CD14-positive monocyte (primary cell): Measurements from ENCODE around the gene GRIK4. TPM values are rescaled to one million over a fixed set of nuclear protein-coding genes. Genes with fewer than 3 reads are reported as not detected.

Source experiments
- DNase-seq, 3 donors: peaks; one replicate each; pipeline ENCODE4 v3.0.0-alpha.2; 2011 to 2022
- H2AFZ ChIP-seq: 2 replicates; pipeline ENCODE4 v1.6.0; 2012; ENCODE audit warnings: mild to moderate bottlenecking, low read depth, low read length, inconsistent platforms; ENCODE audit not compliant: insufficient read depth, poor library complexity, severe bottlenecking
- H3K27ac ChIP-seq, 2 donors: 1 replicate in 1 of 2; 2 replicates in 1 of 2; pipeline ENCODE4 v1.5.1; 2012 to 2013; ENCODE audit warnings: low read length in 2 of 2, control low read depth in 1 of 2, inconsistent platforms in 1 of 2, low read depth in 1 of 2, mild to moderate bottlenecking in 1 of 2
- H3K27me3 ChIP-seq, 2 donors: one replicate each; pipeline versions ENCODE4 v1.6.0 to v1.6.1; 2011 to 2013; ENCODE audit warnings: low read length in 2 of 2; ENCODE audit not compliant: control insufficient read depth in 2 of 2, insufficient read depth in 2 of 2
- H3K36me3 ChIP-seq, 2 donors: replicated peaks in 1 of 2; 1 replicate in 1 of 2; 2 replicates in 1 of 2; pipeline versions ENCODE4 v1.5.1 to v1.6.1; 2012 to 2013; ENCODE audit warnings: low read length in 2 of 2, control low read depth in 1 of 2, inconsistent platforms in 1 of 2, mild to moderate bottlenecking in 1 of 2; ENCODE audit not compliant: insufficient read depth in 2 of 2, control insufficient read depth in 1 of 2
- H3K4me1 ChIP-seq, 2 donors: 1 replicate in 1 of 2; 2 replicates in 1 of 2; pipeline versions ENCODE4 v1.5.1 to v1.6.1; 2012 to 2013; ENCODE audit warnings: low read length in 2 of 2, control low read depth in 1 of 2, inconsistent platforms in 1 of 2, mild to moderate bottlenecking in 1 of 2, moderate library complexity in 1 of 2; ENCODE audit not compliant: insufficient read depth in 2 of 2, control insufficient read depth in 1 of 2
- H3K4me2 ChIP-seq: replicated peaks from 2 replicates; pipeline ENCODE3; 2012; ENCODE audit warnings: low read length, moderate library complexity, mild to moderate bottlenecking; ENCODE audit not compliant: poor library complexity, severe bottlenecking; ENCODE audit errors: extremely low read depth
- H3K4me3 ChIP-seq, 3 experiments: fragments of 200-600 bp in 1 of 3; sonication (generic) in 1 of 3; replicated peaks in 1 of 3; 1 replicate in 2 of 3; 2 replicates in 1 of 3; pipeline ENCODE4 v1.5.1; 2011 to 2013; ENCODE audit warnings: low read length in 3 of 3, mild to moderate bottlenecking in 3 of 3, control low read depth in 2 of 3, low read depth in 2 of 3, inconsistent platforms in 1 of 3, moderate library complexity in 1 of 3
- H3K79me2 ChIP-seq: 2 replicates; pipeline ENCODE4 v1.6.0; 2012; ENCODE audit warnings: mild to moderate bottlenecking, control low read depth, inconsistent platforms, low read length, moderate library complexity; ENCODE audit not compliant: insufficient read depth
- H3K9ac ChIP-seq: 2 replicates; pipeline ENCODE4 v1.6.0; 2017; ENCODE audit warnings: low read length, mild to moderate bottlenecking; ENCODE audit not compliant: insufficient read depth, poor library complexity, severe bottlenecking
- H3K9me3 ChIP-seq, 2 donors: replicated peaks in 1 of 2; 1 replicate in 1 of 2; 2 replicates in 1 of 2; pipeline versions ENCODE4 v1.5.1 to v1.6.1; 2012 to 2013; ENCODE audit warnings: low read length in 2 of 2, control low read depth in 1 of 2; ENCODE audit not compliant: control insufficient read depth in 1 of 2, insufficient read depth in 1 of 2
- H4K20me1 ChIP-seq: 2 replicates; pipeline ENCODE4 v1.6.0; 2012; ENCODE audit warnings: mild to moderate bottlenecking, low read length, control low read depth, moderate library complexity; ENCODE audit not compliant: insufficient read depth
- H3K27ac Mint-ChIP-seq, 7 donors: one replicate each; pipeline ENCODE4 v1.8.0; 2020; ENCODE audit warnings: mild to moderate bottlenecking in 7 of 7, mixed read lengths in 7 of 7, moderate library complexity in 6 of 7, inconsistent platforms in 2 of 7
- H3K27me3 Mint-ChIP-seq, 3 donors: one replicate each; pipeline ENCODE4 v1.8.0; 2021 to 2022; ENCODE audit warnings: low read depth in 3 of 3, mild to moderate bottlenecking in 3 of 3, mixed read lengths in 3 of 3, moderate library complexity in 3 of 3, inconsistent platforms in 1 of 3
- H3K36me3 Mint-ChIP-seq, 2 donors: one replicate each; pipeline ENCODE4 v1.8.0; 2020; ENCODE audit warnings: mixed read lengths in 2 of 2, inconsistent platforms in 1 of 2, mild to moderate bottlenecking in 1 of 2
- H3K4me1 Mint-ChIP-seq: one replicate; pipeline ENCODE4 v1.8.0; 2020; ENCODE audit warnings: mild to moderate bottlenecking, mixed read lengths
- H3K4me3 Mint-ChIP-seq, 2 donors: one replicate each; pipeline ENCODE4 v1.8.0; 2020; ENCODE audit warnings: mild to moderate bottlenecking in 2 of 2, mixed read lengths in 2 of 2, moderate library complexity in 1 of 2
- H3K9me3 Mint-ChIP-seq, 7 donors: one replicate each; pipeline ENCODE4 v1.8.0; 2020 to 2022; ENCODE audit warnings: mixed read lengths in 7 of 7, mild to moderate bottlenecking in 6 of 7, moderate library complexity in 6 of 7, inconsistent platforms in 2 of 7
- CTCF ChIP-seq: fragments of 200-600 bp; IDR thresholded peaks from one replicate; pipeline ENCODE4 v1.8.0; 2022; ENCODE audit warnings: antibody characterized with exemption, mild to moderate bottlenecking
- WGBS: methylation state at CpG from one replicate; pipeline ENCODE4 v1.1.5; 2013; ENCODE audit warnings: missing lambda C conversion rate; ENCODE audit not compliant: insufficient coverage; 5-methylcytosine and 5-hydroxymethylcytosine counted together
- intact Hi-C, 2 donors: fragments of 100-400 bp; cut with micrococcal nuclease; formaldehyde crosslinking; loops; one replicate each; pipeline versions ENCODE4 v1.15.0 to v1.15.1; 2023
- polyA plus RNA-seq, 3 donors: library from polyadenylated mRNA; depleted of rRNA in 1 of 3; unstranded in 2 of 3; stranded (reverse) in 1 of 3; fragments of 300-500 nt in 2 of 3; fragments of >200 nt in 1 of 3; fragmentation: Illumina TruSeq in 2 of 3; gene quantifications; 1 replicate in 2 of 3; 2 replicates in 1 of 3; pipeline ENCODE4 v1.2.3, GENCODE V29; 2012 to 2021

GRIK4 gene
- polyA plus RNA-seq, 3 donors, result not detected

- Histone ChIP-seq H3K4me3 (no peak overlapping the region), H3K9ac (no peak overlapping the region), H3K4me2 (no peak overlapping the region), H3K27ac (no peak overlapping the region), H3K4me1 (no peaks in the 10 kb centered on the region), H3K27me3 (no peaks in the 10 kb centered on the region), H2AFZ (no peak overlapping the region), H3K36me3 (no peaks in the 10 kb centered on the region), H3K79me2 (no peaks in the 10 kb centered on the region), H3K9me3 (no peaks in the 10 kb centered on the region), H4K20me1 (no peaks in the 10 kb centered on the region)
- Mint-ChIP-seq H3K27me3 (peaks cover 8 to 15% (median 10%) of the 10 kb centered on the region in 3 donors), H3K36me3 (no peaks in the 10 kb centered on the region), H3K27ac (no peak overlapping the region), H3K4me1 (no peaks in the 10 kb centered on the region), H3K9me3 (peaks cover 0 to 3% (median 0%) of the 10 kb centered on the region in 7 donors), H3K4me3 (no peak overlapping the region)
- no peak for DNase-seq
- intact Hi-C loops, result no loop called here
- TF ChIP-seq CTCF, result no peak
- 88% methylated on average over 8 of the region's 10 CpGs for WGBS
Observed at GRCh38 chr11:120738516-120739046, 227.0 kb downstream of the GRIK4 start.

GRCh38 chr11:120739780-120740179 is 228.2 kb downstream of the GRIK4 start:
- Histone ChIP-seq H3K27ac (no peak overlapping the region), H3K9ac (no peak overlapping the region), H3K4me1 (no peaks in the 10 kb centered on the region), H3K9me3 (no peaks in the 10 kb centered on the region), H4K20me1 (no peaks in the 10 kb centered on the region), H3K36me3 (no peaks in the 10 kb centered on the region), H3K27me3 (no peaks in the 10 kb centered on the region), H2AFZ (no peak overlapping the region), H3K4me3 (no peak overlapping the region), H3K79me2 (no peaks in the 10 kb centered on the region), H3K4me2 (no peak overlapping the region)
- Mint-ChIP-seq H3K27me3 (peaks cover 6 to 16% (median 8%) of the 10 kb centered on the region in 3 donors), H3K36me3 (no peaks in the 10 kb centered on the region), H3K27ac (no peak overlapping the region), H3K9me3 (peaks cover 0 to 3% (median 0%) of the 10 kb centered on the region in 7 donors), H3K4me1 (no peaks in the 10 kb centered on the region), H3K4me3 (no peak overlapping the region)
- TF ChIP-seq CTCF, result no peak
- no peak for DNase-seq
- intact Hi-C loops, result no loop called here
- WGBS, result 44% methylated on average over 2 of the region's 3 CpGs
